AG10803 (cell line): Measurements from ENCODE around the gene ARHGEF10L.

Source experiments
- DNase-seq: peaks from one replicate; pipeline ENCODE4 v3.0.0; 2010; ENCODE audit warnings: low read depth
- H3K4me3 ChIP-seq: 2 replicates; pipeline ENCODE4 v1.5.1; 2011; ENCODE audit warnings: mild to moderate bottlenecking, low read length, control low read depth
- TF ChIP-seq, protein P1 (sequence below): conservative IDR thresholded peaks from 2 replicates; pipeline ENCODE4 v1.5.1; 2011; ENCODE audit warnings: mild to moderate bottlenecking, low read length, control low read depth, inconsistent platforms

The ARHGEF10L gene

DNA sequence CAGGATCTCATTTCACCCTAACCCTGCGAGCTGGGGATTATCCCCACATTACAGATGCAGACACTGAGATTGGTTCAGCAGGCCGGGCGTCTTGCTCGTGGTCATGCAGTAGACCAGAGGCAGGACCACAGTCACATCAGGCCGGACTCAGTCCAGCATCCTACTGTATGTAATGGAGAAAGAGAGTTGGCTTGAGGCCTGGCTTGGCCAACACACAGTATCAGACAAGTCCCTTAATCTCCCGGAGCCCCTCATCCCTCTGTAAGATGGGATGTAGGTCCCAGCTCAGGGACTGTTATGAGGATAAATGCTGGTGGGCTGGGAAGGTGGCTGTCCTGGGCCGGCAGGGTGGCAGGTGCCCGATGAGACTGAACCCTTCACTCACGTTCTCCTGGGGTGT, 149.5 kb downstream of the ARHGEF10L start:
- no peak overlapping the region for H3K4me3 ChIP-seq
- TF ChIP-seq, protein P1, sequence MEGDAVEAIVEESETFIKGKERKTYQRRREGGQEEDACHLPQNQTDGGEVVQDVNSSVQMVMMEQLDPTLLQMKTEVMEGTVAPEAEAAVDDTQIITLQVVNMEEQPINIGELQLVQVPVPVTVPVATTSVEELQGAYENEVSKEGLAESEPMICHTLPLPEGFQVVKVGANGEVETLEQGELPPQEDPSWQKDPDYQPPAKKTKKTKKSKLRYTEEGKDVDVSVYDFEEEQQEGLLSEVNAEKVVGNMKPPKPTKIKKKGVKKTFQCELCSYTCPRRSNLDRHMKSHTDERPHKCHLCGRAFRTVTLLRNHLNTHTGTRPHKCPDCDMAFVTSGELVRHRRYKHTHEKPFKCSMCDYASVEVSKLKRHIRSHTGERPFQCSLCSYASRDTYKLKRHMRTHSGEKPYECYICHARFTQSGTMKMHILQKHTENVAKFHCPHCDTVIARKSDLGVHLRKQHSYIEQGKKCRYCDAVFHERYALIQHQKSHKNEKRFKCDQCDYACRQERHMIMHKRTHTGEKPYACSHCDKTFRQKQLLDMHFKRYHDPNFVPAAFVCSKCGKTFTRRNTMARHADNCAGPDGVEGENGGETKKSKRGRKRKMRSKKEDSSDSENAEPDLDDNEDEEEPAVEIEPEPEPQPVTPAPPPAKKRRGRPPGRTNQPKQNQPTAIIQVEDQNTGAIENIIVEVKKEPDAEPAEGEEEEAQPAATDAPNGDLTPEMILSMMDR: no peak

DNA sequence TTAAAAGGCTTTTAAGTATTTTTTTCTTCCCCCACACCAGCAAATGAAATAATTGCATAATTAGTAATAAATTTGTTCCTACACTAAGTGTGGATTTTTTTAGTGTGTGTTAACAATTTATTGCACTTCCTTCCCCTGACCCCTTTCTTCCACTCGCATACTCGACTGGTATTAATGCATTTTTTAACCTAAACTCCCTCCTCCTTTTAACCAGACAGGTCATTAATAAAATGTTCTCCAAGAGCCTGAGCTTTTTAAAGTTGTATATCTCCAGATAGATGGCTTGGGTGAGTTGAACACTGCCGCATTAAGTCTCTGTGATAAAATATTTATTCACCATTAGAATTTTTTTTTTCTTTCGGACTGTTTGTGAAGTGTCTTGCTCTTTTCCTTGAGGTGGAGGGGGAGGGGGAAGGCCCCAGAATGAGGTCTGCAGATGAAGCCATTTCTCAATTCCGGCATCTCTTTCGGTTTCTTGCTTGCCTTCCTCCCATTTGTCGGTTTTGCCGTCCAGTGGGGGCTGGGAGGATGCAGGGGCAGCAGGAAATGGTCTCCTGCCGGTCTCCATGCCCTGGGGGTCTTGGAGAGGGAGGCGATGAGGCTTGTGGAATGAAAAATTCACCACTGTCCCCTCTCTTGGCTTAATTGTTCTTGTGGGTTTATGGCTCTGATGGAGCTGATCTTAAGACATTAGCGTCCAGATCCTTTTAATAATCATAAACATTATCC, 151.6 kb downstream of the ARHGEF10L start:
- TF ChIP-seq, protein P1: no peak
- no peak for DNase-seq
- no peak overlapping the region for H3K4me3 ChIP-seq

More for the DNA sequence above, 149.5 kb downstream of the ARHGEF10L start:
- DNase-seq: no peak

GRCh38 chr1:17692645-17693044, 153.1 kb downstream of the ARHGEF10L start:
- TF ChIP-seq, protein P1: no peak
- H3K4me3 ChIP-seq: no peak overlapping the region
- no peak for DNase-seq

- no peak overlapping the region for H3K4me3 ChIP-seq
- peak; percentile 77 for DNase-seq
- TF ChIP-seq, protein P1: peak; percentile 64
These were observed 157.2 kb downstream of the ARHGEF10L start for GRCh38 chr1:17696417-17697301.

DNA sequence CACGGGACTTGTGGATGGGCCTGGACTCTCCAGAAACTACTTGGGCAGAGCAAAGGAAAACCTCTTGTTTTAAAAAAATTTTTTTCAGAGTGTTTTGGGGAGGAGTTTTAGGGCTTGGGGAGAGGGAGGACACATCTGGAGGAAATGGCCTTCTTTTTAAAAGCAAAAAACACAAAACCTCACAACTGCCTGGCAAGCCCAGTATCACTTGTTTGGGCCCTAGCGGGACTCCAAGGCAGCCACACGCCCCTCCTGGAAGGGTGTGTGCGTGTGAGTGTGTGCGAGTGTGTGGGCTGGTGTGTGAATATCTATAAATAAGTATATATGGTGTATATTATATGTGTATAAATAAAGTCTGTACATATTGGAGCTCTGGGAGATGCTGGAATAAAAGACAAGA, 158.0 kb downstream of the ARHGEF10L start:
- no peak for DNase-seq
- TF ChIP-seq, protein P1: no peak
- H3K4me3 ChIP-seq: no peak overlapping the region

- no peak overlapping the region for H3K4me3 ChIP-seq
- no peak for DNase-seq
- TF ChIP-seq, protein P1: no peak
These were observed 160.1 kb downstream of the ARHGEF10L start for GRCh38 chr1:17699581-17699980.
